ENCODE data around the gene NCKAP5.
"Not testable (repeated sequence)": the region's sequence is repeated elsewhere in the genome, so short reads cannot be mapped to it uniquely, and the experiment has no call there.

The NCKAP5 gene

DNA sequence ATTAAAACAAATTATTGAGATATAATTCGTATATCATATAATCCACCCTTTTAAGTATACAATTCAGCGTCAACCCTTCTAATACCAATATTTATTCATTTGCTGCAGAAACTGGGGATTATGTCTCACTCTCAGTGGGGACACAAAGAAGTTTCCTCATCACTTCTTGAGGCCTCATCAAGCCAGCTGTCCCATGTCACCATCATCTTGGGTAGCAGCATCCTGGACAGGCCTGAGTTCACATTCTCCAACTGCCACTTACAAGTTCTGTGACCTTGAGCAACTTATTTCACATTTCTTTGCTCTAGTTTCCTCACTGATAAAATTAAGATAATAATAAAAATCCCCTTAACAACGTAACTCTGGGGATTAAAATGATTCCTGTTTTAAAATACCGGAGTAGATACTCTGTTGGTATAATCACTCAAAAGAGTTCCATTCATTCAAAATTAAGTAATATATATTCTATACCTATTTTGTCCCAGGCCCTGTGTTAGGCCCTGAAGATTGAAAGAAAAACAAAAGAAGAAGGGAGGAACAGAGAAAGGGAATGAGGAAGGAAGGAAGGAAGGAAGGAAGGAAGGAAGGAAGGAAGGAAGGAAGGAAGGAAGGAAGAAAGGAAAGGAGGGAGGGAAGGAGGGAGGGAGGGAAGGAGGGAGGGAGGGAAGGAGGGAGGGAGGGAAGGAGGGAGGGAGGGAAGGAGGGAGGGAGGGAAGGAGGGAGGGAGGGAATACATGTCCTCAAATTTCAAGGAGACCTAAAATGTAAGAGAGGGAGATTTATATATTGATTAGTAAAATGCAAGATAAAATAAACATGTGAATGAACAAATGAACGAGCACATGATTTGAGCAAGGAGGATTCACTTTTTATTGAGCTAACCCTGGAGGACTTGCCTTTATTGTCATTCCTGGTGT, 42.4 kb downstream of the NCKAP5 start:
- H3K27ac ChIP-seq, result no peak overlapping the region
- no peak for DNase-seq (ENCODE audit: low read depth, low spot score)

DNA sequence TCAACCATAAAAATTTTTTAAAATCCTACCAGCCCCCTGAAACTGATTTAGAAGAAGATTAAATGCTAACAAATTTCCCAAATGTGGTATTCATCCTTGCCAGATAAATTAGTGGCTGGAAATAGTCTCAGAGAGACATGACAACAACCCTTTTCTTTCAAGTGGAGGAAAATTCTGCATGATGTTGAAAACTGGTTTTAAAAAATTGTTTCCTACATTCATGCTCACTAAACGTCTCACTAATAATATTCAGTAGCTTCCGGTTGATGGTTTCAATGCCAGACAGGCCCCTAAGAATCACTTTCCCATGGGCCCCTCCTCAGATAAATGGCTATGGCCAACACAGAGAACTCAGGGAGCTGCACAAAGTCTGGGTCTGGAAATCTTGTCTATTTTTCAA, 43.2 kb downstream of the NCKAP5 start:
- H3K27ac ChIP-seq, result no peak overlapping the region
- no peak for DNase-seq (ENCODE audit: low read depth, low spot score)

DNA sequence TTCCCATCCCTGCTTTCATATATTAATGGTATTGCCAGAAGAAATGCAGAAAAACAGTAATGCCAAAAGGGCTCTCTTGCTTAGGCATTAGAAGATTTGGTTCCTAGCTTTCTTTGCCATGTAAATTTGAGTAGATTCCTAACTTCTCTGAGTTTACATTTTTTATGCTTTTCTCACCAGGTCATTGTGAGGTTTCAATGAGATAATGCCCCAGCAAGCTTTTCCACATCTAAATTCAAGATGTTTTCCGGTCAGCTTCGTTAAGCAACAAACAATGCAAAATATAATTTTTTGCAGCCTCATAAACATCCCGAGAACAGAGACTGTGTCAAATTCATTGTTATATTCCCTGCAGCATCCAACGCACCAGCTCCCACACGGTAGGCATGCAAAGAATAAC, 44.9 kb downstream of the NCKAP5 start:
- no peak for DNase-seq (ENCODE audit: low read depth, low spot score)
- no peak overlapping the region for H3K27ac ChIP-seq

DNA sequence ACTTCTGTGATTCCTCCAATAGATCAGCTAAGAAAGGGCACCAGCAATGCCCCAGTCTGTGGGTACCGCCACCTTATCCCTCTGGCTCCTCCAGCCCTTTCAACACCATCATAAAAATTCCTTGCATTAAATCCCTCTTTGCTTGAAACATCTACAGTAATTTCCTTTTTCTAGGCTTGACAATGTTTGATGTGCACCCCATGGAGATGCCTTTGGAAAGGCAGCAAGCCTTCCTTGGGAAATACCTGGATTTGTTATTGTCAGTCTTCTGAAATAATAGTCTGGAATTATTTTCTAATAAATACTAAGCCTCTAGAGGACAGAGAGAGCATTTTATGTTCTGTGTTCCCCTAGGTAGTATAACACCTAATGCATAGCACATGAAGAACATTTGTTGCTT, 46.1 kb downstream of the NCKAP5 start:
- H3K27ac ChIP-seq, result no peak overlapping the region
- DNase-seq (ENCODE audit: low read depth, low spot score), result no peak

DNA sequence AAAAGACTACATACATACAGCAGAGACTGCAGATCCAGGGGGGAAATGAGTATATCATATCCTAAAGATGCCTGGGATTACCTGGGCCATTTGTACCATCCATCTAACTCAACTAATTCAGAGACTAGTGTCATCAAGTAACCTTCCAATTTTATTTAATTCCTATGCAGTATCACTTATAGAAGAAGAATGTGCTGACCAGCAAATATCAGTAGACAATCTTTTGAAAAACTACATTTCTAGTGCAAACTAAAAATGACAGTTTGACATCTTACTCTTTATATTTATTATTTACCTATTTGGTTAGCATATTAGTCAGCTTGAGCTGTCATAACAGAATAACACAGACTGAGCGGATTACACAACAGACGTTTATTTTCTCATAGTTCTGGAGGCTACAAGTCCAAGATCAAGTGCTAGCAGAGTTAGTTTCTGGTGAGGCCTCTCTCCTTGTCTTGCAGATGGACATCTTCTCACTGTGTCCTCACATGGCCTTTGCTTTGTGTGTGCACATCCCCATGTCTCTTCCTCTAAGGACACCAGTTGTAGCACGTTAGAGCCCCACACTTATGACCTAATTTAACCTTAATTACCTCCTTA, 47.0 kb downstream of the NCKAP5 start:
- H3K27ac ChIP-seq, result no peak overlapping the region

DNA sequence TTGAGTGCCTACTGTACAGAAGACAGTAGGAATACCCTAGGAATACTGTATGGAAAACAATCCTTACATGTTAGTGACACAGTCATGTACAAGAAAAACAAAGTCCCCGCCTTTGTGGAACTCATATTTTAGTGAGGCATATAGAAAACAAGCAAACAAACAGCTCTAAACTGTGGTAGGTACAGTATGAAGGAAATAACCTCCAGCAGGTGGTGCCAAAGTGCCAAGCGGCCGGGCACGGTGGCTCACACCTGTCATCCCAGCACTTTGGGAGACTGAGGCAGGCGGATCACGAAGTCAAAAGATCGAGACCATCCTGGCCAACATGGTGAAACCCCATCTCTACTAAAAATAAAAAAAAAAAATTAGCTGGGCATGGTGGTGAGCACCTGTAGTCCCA, 48.6 kb downstream of the NCKAP5 start:
- not testable (repeated sequence) for DNase-seq (ENCODE audit: low read depth, low spot score); H3K27ac ChIP-seq

More for the DNA sequence above, 47.0 kb downstream of the NCKAP5 start:
- no peak for DNase-seq (ENCODE audit: low read depth, low spot score)

DNA sequence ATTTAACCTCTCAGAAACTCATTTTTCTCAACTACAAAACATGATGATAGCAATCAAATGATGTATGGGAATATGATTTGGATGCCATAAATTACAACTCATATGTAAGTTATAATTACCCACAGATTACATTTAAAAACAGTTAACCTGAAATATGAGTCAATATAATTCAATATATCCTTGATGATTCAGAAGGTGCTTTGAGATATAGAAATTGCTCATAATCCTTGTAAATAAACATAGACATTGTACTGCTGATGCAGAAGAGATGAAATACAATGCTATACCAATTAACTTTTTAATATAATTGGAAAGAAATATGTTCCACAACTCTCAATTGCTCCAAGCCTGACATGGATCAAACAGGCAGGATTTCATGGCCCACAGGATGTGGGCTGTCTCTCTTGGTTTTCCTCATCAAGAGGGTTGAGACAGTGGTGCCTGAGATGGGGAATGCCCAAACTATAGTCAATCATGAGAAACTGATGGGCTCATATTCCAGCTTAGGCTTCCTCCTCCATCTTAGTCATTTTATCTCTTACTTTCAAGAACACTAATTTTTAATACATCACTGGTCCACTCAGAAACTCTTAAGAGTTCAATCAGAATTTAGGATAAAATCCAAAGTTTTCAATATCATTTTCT, 49.4 kb downstream of the NCKAP5 start:
- no peak overlapping the region for H3K27ac ChIP-seq
- DNase-seq (ENCODE audit: low read depth, low spot score), result no peak

DNA sequence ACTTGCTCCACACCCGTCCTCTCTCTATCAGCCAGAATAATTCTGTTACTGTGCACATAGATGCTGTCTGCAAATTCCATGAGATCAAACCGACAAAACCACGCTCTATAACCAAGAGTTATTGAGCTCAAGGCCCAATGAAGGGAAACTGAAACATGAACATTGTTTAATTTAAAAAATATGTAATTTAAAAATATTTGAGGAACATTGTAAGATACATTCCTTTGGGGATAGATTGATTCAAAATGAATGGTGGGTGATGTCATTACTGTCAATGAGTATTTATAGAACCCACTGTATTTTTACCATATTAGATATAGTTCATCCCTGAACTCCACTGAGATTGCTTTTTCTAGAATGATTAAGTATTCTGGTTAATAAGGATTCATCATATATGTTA, 50.4 kb downstream of the NCKAP5 start:
- no peak for DNase-seq (ENCODE audit: low read depth, low spot score)
- no peak overlapping the region for H3K27ac ChIP-seq

DNA sequence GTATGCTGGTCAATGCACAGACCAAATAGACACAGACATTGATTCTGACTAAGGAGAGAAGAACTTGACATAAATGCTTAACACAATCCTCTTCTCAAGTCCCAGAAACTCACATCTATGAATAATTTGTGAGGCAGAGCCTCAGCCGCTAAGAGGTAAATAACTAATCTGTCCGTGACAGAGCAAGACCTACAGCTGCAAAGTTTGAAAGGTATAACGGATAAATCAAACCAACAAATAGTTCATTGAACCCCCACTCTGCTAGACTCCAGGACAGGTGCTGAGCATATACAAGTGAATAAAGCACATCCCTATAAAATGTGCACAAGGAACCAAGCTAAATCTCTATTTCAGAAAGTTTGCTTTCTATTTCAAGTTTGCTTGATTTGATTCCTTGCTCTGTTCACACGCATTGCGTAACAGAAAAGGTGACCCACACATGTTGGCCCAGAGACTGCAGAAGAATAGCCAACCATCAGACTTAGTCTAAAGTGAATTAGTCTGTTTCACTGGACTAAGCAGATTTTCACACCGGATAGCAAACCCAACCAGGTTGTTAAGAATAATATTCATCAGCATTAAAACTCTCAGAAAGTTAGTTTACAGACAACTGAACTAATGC, 51.7 kb downstream of the NCKAP5 start:
- no peak for DNase-seq (ENCODE audit: low read depth, low spot score)
- no peak overlapping the region for H3K27ac ChIP-seq

DNA sequence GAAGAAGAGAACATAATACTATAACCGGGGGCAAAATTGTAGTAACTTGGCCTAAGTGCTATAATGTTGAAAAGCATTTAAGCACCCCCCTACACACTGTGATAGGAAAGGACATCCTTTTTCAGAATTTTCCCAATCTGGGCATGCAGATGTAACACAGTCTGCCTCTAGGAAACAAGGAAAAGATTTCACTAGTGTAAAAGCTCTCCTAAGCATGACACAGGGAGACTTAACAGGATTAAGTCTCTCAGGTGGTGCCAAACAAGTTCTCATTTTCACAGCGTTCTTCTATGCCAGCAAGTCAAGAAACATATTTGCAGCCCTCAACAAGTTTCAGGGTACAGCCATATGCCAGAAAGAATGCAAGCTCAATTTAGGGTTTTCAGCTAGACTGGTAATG, 53.0 kb downstream of the NCKAP5 start:
- no peak for DNase-seq (ENCODE audit: low read depth, low spot score)
- no peak overlapping the region for H3K27ac ChIP-seq

DNA sequence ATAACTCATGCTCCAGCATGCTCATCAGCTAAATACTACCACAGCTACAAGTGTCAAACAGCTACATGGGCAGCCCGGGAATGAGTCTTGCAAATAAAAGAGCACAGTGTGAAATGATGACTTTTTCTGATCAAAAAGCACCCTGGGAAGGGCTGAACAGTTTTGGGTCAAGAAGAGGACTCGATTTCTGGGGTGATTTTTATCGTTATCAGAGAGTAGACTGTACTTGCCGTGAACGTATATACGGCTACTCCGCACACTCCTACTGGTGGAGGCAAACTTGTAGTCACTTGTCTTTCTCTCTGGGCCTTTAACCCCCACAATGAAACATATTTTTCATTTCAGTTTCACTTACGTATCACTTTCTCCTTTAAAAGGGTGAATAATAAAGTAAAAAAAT, 54.4 kb downstream of the NCKAP5 start:
- no peak for DNase-seq (ENCODE audit: low read depth, low spot score)
- H3K27ac ChIP-seq, result no peak overlapping the region

DNA sequence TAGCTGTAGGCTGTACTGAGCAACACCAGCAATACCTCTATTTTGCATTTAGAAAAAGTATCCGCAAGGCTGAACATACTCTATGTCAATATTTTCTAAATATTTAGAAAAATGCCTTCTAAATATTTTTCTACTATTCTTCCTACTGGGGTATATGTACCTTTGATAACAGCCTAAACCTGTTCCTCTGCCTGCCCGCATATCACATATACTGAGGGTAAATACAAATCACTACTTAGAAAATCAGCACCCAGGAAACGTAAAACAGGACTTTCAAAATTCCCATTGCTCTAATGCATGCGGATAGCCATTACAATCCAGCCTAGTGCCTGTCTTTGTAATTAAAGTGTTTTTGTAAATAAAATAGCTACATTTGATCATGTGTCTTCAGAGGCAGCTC, 56.1 kb downstream of the NCKAP5 start:
- H3K27ac ChIP-seq, result no peak overlapping the region
- no peak for DNase-seq (ENCODE audit: low read depth, low spot score)

DNA sequence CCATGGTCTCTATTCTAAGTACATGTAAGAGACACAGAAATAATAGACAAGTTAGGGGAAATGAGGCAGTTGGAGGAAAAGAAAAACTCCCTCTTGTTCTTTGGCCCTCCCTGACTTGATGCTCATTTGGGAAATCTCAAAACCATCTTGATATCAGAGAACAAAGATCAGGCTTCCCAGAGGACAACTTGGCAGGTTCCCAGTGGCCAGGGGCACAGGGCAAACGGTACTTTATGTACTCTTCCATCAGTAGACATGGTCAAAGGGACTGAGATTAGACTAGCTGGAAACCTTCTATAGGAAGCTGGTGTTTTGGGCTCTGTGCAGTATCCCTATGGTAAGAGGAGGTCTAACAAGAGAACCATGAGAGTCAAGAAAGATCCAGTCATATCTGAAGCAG, 56.6 kb downstream of the NCKAP5 start:
- H3K27ac ChIP-seq, result no peak overlapping the region
- no peak for DNase-seq (ENCODE audit: low read depth, low spot score)

DNA sequence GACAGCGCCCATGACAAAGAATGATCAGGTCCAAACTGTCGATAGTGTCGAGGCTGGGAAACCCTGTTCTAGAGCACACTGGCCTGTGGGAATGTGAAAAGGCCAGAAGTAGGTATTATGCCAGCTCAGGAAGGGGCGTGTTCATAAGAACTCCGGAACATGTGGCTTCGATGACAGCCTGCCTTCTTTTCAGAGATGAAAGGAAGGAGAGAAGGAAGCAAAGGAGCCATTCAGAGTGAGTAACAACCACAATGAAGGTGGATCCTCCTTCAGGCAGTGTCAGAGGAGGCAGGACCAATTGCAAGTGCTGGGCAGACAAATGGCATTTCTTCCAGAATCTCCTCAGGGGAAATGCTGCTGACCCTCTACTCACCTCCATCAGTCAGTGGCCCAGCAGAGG, 58.5 kb downstream of the NCKAP5 start:
- H3K27ac ChIP-seq, result peak overlapping the region; percentile 22
- DNase-seq (ENCODE audit: low read depth, low spot score), result peak; percentile 26

DNA sequence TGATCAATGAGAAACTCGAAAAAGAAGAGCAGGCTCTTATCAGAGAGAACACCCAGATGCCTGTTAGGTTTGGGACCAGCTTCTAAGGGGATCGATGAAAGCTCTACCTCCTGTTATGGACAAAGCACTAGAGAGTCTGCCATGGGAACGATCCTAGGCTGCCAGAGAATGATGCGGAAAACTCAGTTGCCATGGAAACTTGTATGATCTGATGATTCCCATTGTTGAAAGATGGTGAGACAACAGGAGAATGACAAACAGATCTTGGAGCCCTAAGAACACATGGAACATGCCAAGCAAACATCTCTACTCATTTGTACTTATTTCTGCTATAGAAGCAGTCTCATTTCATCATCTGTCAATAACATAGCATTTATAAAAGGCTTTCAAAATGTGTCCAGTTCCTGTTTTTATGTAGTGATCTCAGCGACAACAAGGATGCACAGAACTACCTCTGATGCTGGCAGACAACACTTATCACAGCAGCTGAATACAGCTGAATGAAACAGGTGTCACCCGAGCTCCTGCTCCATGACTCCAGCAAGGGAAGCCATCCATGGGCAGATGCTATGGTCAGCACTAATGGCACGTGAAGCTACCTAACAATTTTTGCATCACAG, 59.6 kb downstream of the NCKAP5 start:
- DNase-seq (ENCODE audit: low read depth, low spot score), result no peak
- H3K27ac ChIP-seq, result no peak overlapping the region

DNA sequence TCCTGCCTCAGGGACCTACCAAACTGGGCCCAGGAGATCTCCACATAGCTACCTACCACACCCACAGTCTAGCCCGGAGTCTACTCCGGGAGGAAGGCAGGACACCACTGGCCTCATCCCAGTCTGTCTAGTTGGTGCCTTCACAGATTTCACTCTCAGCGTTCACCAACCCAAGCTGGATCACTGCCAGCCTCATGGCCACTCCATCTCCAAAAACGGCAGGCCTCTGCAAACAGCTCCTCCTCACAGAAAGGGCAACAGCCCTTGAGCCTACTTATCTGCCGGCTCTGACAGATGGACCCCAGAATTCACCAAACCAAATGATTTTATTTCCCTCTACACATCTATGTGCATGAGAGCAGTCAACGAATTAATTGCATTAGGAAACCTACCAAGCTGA, 61.3 kb downstream of the NCKAP5 start:
- H3K27ac ChIP-seq, result no peak overlapping the region
- no peak for DNase-seq (ENCODE audit: low read depth, low spot score)

DNA sequence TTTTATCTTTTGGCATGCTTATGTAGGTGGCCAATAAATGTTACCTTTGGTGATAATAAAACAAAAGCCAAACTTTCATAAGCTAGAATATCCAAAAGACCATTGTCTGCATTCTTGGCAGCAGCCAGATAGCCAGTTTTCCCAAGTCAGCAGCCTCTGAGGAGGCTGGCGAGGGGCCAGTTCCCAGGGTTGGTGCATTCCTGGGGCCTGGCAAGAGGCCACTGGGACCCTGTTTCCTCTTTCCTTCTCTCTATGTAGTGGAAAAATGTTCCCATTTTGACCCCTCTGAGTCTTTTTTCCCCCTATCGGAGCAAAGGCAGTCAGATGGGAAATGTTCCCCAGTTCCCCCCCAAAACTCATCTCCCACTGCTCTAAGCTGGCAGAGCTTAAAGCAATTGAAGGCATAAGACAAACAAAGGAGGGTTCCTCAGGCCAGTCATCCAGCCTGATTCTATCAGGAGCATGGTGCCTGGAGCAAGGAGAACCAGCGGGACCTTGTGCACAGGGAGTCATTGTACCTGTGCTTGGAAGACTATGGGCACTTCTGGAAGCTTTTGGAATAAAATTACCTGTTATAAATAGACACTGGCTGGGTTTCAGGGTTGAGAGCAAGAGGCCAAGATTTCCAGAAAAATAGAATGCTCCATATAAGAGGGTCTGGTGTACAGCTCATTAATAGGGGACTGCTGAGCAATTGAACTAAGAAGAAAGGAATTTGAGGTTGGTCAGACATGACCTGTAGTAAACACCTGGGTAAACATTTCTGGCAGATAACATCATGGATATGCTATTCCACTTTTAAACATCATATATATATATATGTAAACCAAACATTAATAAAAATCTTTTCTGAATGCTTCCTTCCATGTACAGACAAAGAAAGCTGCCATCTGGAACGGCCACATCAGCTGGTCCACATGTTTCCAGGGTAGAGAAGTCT, 63.4 kb downstream of the NCKAP5 start:
- peak; percentile 26 for DNase-seq (ENCODE audit: low read depth, low spot score)

DNA sequence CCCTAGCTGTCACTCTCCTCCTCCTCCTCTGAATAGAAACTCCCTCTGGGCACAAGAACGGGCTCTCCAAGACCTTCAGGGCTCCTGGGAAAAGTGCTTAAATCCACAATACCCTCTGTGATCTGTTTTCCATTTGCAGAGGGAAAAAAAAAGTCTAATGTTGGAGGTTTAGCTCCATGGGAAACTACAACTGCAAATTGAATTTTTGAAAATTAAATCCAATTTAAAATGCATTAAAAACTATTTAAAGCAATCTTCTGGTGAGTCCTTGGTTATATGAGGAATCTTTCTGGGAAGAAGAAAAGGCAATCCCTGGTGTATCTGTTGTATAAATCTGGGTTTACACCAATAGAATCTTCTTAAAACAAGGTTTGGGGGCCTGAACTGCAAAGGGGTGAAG, 64.3 kb downstream of the NCKAP5 start:
- no peak for DNase-seq (ENCODE audit: low read depth, low spot score)

More for the DNA sequence above, 63.4 kb downstream of the NCKAP5 start:
- peak overlapping the region; percentile 66 for H3K27ac ChIP-seq

DNA sequence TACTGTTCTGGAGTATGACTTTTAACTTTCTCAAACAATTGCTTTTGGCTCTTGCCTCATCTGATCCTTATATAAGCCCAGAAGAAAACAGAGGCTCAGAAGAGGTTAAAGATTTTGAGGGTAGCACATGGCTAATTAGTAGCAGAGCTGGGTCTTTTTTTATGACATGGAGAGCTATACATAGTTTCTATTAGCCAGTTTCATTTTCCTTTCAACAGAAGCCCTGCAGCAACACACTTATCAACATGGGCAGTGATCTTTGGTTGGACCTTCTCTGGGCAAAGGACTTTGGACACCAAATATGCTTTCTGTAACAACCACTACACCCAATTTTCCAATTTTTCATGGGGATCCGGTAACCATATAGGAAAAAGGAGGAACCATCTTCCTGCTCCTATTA, 64.9 kb downstream of the NCKAP5 start:
- H3K27ac ChIP-seq, result no peak overlapping the region
- no peak for DNase-seq (ENCODE audit: low read depth, low spot score)

More for the DNA sequence above, 64.3 kb downstream of the NCKAP5 start:
- no peak overlapping the region for H3K27ac ChIP-seq
